Measurements from ENCODE around the gene MICU1.
"Not testable (repeated sequence)": the region's sequence is repeated elsewhere in the genome, so short reads cannot be mapped to it uniquely, and the experiment has no call there.

The MICU1 gene, protein sequence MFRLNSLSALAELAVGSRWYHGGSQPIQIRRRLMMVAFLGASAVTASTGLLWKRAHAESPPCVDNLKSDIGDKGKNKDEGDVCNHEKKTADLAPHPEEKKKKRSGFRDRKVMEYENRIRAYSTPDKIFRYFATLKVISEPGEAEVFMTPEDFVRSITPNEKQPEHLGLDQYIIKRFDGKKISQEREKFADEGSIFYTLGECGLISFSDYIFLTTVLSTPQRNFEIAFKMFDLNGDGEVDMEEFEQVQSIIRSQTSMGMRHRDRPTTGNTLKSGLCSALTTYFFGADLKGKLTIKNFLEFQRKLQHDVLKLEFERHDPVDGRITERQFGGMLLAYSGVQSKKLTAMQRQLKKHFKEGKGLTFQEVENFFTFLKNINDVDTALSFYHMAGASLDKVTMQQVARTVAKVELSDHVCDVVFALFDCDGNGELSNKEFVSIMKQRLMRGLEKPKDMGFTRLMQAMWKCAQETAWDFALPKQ

DNA sequence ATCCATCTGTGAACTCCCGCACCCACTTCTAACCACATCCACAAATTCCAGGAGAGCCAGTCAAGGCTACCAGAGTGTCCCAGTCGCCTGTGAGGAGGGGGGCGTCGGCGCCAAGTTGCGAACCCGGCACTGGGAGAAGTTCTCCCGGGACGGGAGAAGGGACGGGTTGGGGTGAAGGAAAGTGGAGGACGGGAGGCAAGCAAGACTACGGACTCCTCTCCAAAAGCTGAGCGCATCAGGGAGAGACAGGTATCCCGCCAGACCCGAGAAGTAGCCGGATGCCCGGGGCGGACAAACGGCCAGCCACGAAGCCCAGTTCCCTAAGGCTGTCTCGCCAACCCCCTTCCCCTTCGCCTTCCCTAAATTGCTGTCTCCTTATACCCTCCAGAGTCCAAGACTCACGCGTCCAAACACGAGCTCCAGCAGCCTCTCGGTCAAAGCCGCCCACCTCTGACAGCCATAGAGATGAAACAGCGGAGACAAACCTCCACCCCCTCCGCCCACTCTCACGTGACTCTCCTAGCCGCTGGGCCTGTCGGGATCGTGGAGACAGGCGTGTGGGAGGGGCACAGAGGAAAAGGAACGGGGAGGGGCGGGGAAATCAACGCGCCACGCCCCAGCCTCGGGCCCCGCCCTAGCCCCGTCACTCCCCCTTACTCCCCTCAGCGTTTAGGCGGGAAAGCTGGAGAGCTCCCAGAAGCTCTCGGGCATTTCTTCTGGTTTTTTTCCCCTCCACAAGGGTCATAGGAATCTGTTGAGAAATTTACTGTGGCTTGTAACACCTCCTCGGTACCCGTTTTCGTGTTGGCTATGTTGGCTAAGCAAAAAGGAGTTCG, at the start of gene MICU1:
Gene MICU1 (minus strand): TSS at position 472 of the 836 bp plus-strand sequence. CDS start 59,286 bp downstream, outside the sequence.
- peak; percentile 96 for DNase-seq (ENCODE audit: low read depth)

DNA sequence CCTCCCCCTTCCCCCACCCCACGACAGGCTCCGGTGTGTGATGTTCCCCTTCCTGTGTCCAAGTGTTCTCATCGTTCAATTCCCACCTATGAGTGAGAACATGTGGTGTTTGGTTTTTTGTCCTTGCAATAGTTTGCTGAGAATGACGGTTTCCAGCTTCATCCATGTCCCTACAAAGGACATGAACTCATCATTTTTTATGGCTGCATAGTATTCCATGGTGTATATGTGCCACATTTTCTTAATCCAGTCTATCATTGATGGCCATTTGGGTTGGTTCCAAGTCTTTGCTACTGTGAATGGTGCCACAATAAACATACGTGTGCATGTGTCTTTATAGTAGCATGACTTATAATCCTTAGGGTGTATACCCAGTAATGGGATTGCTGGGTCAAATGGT, 48.3 kb upstream of the MICU1 start:
- not testable (repeated sequence) for DNase-seq (ENCODE audit: low read depth)

DNA sequence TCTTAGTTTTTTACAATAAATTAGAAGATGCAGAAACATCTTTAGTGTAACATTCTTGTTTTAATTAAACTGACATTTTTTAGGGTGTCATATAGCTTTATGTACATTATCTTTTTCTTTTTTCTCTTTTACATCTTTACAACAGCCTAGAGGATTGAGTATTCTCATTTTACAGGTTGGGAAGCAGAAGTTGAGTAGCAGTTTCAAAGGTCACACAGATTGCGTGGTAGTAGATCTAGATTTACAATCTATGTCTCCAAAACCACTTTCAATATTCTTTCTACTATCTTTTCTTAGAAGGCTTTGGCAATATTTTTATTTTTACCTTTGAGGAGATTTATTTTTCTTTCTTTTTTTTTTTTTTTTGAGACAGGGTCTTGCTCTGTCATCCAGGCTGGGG, 47.4 kb upstream of the MICU1 start:
- no peak for DNase-seq (ENCODE audit: low read depth)

DNA sequence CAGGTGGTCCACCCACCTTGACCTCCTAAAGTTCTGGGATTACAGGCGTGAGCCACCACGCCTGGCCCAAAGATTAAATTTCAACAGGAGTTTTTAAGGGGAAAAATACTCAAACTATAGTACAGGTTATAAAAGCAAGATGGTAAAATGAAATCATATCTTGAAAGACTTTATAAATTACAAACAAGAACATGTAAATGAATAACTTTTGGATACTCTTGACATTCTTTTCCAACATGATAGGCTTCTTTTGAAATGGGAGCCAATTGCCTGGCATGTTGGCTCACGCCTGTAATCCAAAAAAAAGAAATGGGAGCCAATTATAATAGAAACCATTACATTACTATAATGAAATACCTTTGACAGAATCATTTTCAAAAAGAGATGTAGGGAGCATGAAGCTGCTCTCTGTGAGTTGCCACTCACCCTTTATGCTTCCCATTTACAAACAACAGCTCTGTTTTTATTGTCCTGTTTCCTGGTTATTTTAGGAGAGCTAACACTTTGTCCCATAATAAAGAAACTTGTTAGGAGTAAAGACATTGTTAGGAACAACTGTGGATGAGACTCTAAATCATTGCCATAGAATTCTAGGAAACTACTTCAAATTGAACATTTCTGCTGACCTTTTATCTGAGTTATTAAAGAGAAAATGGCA, 41.5 kb upstream of the MICU1 start:
- no peak for DNase-seq (ENCODE audit: low read depth)

DNA sequence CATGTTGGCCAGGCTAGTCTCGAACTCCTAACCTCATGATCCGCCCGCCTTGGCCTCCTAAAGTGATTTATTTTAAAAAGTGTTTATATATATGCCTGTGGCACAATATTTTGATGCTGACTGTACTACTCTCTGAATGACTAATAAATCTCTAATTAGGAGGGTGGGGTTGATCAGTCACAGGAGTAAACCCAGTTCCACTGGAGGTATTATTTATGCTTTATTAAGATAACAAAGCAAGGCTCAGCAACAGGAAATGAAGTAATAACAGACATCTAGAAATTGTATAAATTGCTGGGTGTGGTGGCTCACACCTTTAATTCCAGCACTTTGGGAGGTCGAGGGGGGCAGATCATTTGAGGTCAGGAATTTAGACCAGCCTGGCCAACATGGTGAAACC, 40.0 kb upstream of the MICU1 start:
- DNase-seq (ENCODE audit: low read depth) = peak; percentile 18

DNA sequence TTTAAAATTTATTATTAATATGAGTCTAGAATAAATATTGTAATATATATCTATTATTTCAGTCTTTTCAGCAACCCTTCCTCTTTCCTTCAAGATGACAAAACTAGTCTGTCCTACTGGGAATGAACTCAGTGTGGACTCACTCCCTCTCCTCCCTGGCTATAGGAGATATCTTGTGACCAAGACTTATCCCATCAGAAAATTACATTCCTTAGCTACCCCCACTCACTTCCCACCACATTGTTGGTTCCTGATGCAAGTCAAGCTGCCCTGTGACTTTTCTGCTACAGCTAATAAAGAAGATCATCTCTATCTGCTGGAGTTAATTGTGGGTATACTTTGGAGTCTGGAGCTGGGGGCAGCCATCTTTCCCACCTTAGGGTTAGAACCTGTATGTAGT, 38.1 kb upstream of the MICU1 start:
- DNase-seq (ENCODE audit: low read depth) = no peak

DNA sequence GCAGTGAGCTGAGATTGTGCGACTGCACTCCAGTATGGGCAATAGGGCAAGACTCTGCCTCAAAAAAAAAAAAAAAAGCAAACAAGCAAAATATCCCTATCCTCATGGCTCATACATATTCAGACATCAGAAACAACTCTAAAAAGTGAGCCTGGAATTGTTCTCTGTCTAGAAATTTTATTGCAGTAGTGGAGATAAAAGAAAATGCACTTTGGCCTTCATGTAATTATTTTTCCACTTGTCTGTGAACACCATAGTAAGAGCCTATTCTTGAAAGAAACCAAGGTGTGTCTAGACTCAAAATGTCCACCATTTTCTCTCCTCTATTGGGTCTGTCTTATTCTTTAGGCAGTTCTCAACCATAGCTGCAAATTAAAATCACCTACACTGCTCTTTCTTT, 35.6 kb upstream of the MICU1 start:
- DNase-seq (ENCODE audit: low read depth) = no peak

DNA sequence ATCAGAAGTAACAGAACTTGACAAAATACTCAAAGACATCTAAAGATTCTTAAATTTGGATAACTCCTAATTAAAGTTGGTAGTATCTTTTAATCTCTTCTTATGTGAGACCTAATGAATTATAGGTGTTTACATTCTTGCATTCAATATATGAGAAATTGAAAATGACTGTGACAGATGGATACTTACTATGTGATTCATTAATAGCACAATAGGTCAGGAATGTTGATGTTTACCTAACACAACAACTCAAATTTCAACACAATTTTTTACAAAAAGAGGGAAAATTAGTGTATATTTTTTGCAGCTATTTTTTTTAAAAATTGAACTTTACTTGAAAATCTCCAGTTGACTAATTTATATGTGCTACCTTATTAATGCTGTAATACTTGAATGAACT, 34.3 kb upstream of the MICU1 start:
- DNase-seq (ENCODE audit: low read depth) = no peak

DNA sequence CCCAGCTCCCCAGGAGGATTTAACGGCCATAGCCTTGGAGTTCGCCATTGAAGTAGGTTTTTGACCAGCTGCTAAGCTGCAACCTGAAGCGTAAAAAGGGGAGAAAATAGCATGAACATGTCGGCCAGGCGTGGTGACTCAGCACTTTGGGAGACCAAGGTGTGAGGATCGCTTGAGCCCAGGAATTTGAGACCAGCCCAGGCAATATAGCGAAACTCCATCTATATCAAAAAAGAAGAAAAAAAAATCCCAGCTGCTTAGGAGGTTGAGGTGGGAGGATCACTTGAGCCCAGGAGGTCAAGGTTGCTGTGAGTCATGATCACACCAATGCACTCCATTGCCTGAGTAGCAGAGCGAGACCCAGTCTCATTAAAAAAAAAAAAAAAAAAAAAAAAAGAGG, 33.8 kb upstream of the MICU1 start:
- DNase-seq (ENCODE audit: low read depth) = no peak

DNA sequence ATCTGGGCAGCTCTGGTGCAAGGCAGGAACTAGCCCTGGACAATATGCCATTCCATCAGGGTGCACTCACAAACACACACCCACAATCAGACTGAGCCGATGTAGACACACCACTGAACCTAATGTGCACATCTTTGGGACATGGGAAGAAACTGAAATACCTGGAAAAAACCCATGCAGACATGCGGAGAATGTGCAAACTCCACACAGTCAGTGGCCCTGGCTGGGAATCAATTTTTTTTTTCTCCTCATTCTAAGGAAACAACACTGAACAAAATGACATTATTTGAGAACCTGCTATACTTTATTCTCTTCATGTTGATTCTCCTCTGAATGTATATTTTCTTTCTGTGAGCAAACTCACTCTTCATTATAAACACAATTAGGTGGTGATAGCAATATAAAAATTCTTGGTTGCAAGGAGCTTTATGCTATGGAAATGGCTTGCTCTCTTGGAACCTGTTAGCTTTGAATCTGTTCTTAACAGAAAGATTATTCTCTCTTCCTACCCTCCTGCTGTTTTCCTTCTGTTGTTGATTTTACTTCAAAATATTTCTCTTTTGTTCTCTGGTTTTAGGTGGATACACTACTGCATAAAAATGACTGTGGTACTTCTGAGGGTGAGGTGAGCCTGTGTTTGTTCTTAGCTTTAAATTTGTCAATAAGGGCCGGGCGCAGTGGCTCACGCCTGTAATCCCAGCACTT, 33.0 kb upstream of the MICU1 start:
- no peak for DNase-seq (ENCODE audit: low read depth)

DNA sequence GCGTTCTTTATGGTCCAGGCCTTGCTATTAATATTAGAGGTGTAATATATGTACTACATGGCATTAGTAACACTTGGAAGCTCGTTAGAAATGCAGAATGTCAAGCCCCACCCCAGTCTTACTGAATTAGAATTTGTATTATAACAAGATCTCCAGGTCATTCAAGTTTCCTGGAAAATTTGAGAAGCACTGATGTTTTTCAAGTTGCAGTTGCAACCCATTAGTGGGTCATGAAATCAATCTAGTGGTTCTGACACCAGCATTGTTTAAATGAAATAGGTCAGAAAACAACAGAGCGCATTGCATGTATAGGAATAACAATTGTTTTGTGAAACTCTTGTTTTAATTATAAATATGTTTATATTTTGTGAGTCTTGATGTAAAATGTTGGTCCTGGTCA, 28.8 kb upstream of the MICU1 start:
- DNase-seq (ENCODE audit: low read depth) = no peak

DNA sequence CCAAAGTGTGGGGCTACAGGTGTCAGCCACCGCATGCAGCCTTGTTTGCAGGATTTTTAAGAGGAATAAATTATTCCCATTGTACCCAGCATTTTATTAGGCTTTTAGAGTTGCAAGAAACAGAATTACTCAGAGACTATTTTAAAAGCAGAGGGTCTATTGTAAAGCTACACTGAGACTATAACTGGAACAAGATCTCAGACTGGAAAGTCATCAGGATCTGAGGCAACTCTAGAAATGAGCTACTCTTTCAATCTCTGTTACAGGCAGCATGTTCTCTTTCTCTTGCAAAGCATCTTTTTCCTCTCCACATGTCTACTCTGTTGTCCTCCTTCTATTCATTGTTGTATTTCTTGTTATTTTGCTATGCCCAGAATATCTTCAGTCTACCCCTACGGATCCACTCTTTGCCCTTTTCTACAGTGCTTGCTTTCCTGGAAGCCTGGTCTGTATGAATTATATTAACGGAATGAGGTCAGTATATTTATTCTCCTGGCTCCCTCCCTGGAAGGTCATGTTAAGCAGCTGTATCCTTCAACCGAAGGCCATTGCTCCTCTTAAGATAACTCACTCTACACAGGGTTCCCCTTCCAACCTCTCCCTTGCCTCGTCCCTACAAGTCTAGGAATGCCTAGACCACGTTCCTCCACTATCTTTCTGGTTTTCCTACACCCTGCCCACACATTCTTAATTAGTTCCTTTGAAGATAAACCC, 27.7 kb upstream of the MICU1 start:
- no peak for DNase-seq (ENCODE audit: low read depth)

DNA sequence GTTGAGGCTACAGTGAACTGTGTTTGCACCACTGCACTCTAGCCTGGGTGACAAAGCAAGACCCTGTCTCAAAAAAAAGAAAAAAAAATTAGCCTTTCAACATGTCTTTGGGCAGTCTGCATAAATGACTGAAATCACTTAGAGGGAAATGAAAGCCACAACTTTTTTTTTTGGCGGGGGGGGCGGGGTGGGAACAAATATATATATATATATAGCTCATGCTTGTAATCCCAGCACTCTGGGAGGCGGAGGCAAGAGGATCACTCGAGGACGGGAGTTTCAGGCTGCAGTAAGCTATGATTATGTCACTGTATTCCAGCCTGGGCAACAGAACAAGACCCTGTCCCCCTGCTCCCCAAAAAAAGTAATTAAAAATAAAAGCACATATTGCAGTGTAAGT, 23.4 kb upstream of the MICU1 start:
- no peak for DNase-seq (ENCODE audit: low read depth)

DNA sequence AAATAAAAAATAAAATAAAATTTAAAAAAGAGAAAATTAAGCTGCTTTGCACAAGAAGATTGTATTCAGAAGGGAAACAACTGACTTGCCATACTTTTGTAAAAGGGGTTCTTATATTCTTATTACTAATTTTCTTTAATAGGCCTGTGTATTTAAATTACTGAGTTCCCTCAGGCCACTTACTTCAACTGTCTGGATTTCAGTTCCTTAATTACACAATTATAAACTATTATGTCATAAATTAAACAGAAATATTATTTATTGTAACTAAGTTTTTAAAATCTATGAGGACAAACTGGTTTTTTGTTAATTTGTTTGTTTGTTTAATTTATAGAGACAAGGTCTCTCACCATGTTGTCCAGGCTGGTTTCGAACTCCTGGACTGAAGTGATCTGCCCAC, 22.4 kb upstream of the MICU1 start:
- no peak for DNase-seq (ENCODE audit: low read depth)

DNA sequence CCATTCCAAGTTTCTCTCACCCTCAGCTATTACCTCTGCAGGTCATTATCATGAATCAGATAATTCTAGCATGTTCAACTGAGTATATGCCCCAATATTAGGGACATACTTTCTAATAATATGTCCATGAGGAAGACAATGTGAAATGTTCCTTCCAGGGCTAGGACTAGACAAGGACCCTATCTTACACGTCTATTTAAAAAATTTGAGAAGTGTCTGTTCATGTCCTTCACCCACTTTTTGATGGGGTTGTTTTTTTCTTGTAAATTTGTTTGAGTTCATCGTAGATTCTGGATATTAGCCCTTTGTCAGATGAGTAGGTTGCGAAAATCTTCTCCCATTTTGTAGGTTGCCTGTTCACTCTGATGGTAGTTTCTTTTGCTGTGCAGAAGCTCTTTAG, 21.1 kb upstream of the MICU1 start:
- not testable (repeated sequence) for DNase-seq (ENCODE audit: low read depth)

DNA sequence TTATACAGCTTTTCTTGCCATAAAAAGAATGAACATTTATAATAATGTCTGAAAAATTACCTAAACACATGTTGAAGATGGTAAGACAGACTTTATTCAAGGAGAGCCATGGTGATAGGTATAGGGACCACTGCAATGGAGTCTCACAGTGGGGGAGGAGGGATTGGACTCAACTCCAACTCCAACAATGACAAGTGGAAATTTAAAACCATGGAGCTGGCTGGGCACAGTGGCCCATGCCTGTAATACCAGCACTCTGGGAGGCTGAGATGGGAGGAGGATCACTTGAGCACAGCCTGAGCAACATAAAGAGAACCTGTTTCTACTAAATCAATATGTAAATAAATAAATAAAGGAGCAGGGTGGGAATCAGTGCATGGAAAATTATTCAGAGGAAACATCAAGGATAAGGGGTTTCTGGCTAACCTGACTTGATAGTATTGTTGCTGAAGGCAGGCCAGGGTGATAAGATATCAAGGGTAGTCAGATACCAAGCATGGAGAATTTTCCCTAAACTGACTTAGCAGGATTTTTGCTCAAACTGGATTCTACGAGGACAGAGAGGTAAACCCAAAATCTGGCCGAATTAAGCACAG, 19.5 kb upstream of the MICU1 start:
- no peak for DNase-seq (ENCODE audit: low read depth)

DNA sequence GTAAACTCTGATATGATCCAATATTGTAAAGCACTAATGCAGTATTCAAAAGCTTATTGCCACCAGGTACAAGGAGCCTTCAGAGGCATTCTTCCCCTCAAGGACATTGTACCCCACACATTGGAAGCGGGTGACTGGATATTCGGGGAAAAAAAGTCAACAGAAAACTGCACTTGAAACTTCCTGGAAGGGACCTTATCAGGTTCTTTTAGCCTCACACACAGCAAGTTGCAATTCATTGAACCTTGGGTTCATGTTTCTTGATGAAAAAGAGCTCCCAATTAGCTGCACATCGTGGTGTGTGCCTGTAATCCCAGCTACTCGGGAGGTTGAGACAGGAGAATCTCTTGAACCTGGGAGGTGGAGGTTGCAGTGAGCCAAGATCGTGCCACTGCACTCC, 16.4 kb upstream of the MICU1 start:
- DNase-seq (ENCODE audit: low read depth) = no peak

DNA sequence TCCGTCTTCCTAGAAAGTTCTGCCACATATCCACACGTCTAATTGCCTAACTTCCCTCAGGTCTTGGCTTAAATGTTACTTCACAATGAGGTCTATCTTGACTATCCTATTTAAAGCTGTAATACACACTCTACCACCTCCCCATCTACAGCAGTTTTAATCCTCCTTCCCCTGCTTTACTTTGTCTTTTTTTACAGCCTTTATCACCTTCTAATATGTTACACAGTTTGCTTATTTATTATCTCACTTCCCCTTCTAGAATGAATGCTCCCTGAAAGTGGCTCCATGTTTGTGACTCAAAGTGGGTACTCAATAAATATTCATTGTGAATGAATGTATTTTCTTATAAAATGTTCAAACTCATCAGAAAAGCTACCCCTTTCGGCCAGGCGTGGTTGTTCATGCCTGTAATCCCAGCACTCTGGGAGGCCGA, 13.6 kb upstream of the MICU1 start:
- no peak for DNase-seq (ENCODE audit: low read depth)

DNA sequence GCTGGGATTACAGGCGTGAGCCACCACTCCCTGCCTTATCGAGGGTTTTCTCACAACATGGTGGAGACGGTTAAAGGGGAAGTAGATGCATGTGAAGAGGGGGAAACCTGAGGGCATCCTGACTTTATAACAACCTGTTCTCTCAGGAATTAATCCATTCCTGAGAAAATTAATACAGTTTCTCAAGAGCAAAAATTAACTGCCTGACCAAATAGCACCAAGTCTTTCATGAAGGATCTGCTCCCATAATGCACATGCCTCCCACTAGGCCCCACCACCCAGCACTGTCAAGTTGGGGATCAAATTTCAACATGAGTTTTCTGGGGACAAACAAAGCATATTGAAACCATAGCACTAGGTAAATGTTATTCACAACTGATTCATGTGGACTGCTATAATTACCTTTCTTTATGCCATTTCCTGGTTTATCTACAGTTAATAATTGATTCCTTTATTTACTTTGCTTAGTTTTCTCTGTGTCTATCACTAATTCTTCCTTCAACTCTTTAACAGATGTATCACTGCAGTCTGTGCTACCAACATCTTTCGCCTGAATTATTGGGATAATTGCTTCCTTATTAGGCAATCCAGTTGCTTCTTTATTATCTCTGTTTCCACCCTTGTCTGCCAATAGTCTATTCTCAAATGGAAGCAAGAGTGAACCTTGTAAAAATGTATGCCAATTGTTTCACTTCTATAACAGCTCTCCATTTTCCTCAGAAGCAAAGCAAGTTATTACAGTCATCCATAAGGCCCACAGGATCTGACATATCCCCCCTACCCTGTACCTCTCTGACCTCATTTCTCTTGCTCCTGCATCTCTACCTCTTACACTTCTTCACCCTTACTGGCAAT, 12.9 kb upstream of the MICU1 start:
- DNase-seq (ENCODE audit: low read depth) = no peak

DNA sequence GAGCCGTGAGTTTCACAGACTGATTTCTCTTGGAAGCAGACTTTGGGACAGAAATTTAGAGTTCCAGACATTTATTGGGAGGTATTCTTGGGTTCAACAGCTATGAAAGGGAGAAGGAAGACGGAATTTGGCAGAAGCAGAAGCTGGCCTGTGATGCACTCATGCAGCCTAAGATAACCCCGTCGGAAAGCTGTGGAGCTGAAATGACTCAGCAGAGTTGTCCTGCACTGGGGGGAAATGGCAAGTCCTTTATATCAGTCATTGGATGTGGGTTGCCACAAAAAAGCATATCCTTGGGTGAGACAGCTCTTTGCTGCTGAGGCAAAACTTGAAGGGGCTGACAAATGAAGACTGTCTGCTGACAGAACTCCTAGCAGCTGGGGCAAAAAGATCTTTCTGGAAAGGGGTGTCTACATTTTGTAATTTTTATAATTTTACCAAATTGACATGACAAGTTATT, 11.5 kb upstream of the MICU1 start:
- DNase-seq (ENCODE audit: low read depth) = peak; percentile 70

All from stromal cell of bone marrow (primary cell).